SHP77 treated with DMSO at 0.1 percent for 48 hours (cell line): ENCODE data around the gene FXYD3.
"Not testable (repeated sequence)": the region's sequence is repeated elsewhere in the genome, so short reads cannot be mapped to it uniquely, and the experiment has no call there.

Experiments used
- DNase-seq: peaks from one replicate; lab custom pipeline; 2025; lab: John Stamatoyannopoulos, UW

FXYD3 gene

DNA sequence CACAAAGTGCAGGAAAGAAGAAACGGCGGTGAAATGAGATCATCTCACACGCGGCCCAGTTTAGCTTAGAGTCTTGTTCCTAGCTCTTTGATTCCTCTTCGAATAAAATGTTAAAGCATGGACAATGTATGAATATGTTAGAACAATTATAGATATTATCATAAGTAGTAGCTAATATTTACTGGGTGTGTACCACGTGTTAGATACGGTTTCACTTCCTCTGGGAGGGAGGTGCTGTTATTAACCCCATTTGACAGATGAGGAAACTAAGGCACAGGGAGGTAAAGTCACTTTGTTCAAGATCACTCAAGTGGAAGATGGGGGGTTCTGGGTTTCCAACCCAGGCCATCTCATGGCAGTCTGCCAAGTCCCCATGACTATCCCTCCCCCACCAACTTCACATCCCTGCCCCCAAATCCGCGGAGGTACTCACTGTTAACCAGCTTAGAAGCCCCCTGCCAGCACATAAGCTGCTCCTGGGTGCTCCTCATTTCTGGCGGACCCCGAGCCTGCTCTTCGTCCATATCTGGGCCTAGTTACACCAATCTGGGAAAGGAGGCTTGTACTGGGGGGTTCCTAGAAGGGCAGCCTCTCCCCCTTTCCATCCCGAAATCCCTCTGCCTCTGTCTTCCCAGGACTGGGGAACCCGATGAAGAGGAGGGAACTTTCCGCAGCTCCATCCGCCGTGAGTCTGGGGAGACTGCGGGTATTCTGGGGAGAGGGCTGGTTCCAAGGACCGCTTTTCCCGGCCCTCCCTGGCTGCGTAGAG is 26.4 kb downstream of the FXYD3 start:
- no peak for DNase-seq

DNA sequence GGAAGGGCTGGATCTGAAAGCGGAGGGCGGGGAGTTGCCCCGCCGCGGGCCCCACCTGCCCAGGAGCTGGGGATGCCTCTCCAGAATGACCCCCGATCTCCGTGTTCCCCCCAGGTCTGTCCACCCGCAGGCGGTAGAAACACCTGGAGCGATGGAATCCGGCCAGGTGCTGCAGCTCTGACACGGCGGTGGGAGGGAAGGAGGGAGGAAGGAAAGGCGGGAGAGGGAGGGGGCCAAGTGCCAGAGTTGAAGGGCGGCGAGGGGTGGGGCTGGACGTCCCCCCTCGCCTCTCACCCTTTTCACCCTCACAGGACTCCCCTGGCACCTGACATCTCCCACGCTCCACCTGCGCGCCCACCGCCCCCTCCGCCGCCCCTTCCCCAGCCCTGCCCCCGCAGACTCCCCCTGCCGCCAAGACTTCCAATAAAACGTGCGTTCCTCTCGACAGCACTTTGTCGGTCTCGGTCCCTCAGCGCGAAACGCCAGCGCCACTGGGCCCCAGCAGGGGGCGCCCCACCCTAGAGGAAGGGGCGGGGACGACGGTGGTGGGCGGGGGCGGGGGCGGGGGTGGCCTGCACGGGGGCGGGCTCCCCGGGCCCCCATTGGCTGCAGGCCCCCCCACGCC is 27.1 kb downstream of the FXYD3 start:
- DNase-seq, result no peak

DNA sequence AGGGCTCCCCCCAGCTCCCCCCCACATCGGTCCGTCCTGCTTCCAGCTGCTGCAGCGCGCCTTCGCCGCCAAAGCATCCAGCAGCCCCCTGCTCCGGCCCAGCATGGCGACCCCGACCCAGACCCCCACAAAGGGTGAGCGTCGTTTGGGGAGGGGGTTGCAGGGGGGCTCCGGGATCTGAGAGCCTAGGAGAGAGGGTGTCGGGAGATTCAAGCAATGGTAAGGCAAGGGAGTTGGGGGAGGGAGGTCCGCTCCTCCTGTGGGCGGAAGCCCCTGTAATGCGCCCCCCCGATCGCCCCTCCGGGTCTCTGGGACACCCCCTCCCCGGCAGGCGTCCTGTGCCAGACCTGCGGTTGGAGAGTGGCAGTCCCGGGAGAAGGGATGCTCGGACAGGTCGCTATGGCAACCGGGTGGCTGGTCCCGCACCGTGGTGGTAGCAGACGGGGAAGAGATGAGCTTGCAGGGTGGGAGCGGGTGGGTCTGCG is 27.6 kb downstream of the FXYD3 start, which contains the start of gene FXYD7:
Gene FXYD7, plus strand, starts transcription at position 25 of the 485 bp plus-strand sequence. Its CDS starts 79 bp downstream, at position 104.
- no peak for DNase-seq

DNA sequence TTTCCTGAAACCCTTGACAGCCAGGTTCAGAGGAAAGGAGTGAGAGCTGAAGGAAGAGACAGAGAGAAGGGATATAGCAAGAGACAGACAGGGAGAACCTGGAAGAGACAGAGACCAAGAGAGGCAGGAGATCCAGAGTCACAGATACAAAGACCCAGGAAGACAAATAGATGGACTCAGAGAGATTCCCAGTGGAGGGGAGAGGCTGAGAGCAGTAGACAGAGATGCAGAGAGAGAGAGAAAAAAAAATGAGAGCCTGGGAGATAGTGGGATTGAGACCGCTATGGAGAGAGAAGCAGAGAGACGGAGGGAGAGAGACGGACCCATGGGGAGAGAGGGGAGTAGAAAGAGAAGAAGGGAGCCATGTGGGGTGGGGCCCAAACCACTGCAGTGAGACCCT is 28.2 kb downstream of the FXYD3 start:
- DNase-seq, result no peak

DNA sequence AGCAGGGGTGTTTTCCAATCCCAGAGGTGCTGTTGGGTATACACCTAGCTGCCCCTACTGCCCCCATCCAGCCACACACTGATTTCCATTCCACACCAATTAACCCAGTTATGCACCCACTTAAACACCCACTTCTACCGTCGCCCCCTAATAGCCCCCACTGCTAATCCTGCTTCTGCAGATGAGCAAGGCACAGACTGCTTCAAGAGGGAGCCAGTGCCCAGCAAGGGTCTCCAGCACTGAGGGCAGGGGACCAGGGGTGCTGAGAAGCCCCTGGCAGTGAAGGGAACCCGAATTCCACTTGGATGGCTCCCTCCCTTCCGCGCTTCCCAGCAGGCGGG is 28.6 kb downstream of the FXYD3 start:
- no peak for DNase-seq

DNA sequence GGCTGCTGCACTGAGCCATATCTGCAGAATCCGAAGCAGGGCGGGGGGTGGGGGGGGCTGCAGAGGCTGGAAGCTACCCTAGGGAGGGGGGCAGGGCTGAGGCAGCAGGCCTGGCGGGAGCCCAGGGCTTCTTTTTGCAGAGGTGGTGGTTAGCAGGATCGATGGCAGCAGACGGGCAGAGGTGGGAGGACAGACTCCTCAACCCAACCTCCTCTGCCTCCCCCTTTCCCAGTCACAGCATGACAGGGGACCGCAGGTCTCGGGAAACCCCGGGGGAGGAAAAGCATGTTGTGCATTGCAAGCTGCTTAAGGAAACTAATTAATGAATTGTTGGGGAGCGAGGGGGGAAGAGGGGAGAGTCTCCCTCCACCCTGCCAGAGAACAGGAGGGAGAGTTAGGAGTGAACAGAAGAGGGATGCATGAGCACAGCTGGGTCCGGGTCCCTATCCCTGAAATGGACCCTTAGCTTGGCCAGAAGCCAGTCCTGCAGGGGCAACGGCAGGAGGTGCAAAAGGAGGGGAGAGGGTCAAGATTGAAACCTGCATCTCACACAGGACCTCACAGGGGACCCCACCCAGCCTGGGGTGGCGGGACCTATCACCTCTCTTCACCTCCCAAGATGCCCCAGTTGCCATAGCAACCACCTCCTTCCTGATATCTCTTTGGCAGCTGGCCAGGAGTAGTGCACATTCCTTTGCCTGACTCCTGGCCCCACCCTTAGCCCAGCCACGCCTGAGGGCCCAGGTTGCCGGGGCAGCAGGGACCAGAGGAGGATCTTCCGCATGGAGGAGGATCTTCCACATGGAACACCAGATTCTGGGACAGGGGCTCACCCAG is 29.2 kb downstream of the FXYD3 start:
- no peak for DNase-seq

DNA sequence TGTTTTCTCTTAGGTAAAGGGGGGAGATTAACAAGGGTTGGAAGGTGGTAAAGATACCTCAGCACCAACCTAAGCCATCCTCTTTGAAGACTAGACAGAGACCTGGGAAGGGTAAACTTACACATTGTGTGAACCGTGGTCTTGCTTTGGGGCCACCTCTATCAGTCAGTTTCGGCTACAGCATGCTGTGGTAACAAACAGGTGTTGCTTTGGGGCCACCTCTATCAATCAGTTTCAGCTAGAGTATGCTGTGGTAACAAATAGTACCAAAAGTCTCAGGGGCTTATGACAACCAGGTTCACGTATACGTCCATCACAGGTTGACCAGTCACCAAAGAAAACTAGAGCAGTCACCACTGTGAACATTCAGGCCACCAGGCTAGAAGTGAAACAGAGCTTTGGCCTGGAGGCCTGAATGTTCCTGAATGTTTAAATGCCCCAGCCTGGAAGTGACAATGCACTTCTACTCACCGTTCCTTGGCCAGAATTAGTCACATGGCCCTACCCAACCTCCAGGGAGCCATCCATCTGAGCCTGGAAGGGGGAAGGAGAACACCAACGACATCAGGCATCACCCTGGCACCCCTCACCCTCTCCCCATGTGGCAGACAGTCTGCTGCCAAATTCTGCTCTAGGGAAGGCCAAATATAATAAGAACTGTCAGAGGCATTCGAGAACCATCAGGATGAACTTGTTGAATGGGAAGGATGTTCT is 31.3 kb downstream of the FXYD3 start:
- no peak for DNase-seq

DNA sequence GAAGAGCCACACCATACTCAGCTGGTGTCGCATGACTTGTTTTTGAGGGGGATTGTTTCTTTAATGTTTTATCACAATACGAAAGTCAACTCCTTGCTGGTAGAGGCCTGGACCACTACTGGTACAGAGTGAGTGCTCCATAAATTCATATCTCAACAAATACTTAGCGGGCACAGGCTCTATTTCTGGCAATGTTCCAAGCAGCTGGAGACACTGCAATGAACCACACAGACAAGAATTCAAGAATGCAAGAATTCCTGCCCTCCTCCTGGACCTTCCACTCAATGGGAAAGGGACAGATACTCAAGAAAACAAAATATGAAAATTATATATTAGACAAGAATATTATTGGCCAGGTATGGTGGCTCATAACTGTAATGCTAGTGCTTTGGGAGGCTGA is 33.8 kb downstream of the FXYD3 start:
- no peak for DNase-seq

DNA sequence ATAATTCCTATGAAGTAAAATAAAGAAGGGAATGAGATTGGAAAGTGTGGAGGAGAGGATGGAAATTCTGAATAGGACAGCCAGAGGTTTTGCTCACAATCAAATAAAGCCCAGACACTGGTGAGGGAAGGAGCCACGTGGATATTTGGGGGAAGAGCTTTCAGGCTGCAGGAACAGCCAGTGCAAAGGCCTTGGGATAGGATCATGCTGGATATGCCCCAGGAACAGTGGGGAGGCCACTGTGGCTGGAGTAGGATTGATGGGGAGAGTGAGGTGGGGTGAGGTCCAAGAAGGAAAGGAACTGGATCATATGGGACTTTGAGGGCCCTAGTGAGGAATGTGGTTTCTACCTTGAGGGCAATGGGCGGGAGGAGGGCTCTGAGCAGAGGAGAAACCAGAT is 34.8 kb downstream of the FXYD3 start:
- no peak for DNase-seq

DNA sequence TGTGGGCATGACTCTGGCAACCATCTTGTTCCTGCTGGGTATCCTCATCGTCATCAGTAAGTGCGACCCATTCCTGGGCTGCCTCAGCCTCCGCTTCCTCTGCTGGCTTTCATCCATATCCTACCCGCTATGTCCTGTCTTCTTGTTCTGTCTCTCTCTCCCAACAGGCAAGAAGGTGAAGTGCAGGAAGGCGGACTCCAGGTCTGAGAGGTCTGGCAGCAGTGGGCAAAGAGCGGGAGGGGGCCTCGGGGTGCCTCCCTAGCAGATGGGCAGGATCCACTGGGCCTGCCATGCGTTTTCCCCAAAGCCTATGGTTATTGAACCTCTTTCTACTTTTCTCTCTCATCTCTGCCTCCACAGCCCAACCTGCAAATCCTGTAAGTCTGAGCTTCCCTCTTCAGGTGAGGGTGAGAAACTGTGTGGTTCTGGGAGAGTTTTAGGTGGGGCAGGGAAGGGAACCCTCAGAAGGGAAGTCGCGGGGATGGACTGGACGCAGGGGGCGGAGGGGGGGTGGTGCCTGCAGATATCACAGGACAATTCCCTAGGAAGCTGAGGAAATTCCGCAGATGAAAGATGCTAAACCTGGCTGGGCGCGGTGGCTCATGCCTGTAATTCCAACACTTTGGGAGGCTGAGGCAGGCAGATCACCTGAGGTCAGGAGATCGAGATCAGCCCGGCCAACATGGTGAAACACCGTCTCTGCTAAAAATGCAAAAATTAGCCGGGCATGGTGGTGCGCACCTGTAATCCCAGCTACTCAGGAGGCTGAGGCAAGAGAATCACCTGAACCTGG is 35.8 kb downstream of the FXYD3 start:
- DNase-seq, result no peak

DNA sequence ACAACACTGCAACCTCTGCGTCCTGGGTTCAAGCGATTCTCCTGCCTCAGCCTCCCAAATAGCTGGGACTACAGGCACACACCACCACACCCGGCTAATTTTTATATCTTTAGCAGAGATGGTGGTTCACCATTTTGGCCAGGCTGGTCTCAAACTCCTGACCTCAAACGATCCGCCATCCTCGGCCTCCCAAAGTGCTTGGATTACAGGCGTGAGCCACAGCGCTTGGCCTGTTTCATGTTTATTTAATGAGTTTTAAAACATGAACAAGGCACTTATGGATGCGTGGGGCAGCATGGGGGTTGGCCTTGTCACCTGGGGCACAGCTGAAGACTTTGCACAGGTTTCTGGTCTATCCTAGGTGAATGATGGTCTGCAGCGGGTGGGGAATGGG is 37.5 kb downstream of the FXYD3 start:
- DNase-seq, result not testable (repeated sequence)

DNA sequence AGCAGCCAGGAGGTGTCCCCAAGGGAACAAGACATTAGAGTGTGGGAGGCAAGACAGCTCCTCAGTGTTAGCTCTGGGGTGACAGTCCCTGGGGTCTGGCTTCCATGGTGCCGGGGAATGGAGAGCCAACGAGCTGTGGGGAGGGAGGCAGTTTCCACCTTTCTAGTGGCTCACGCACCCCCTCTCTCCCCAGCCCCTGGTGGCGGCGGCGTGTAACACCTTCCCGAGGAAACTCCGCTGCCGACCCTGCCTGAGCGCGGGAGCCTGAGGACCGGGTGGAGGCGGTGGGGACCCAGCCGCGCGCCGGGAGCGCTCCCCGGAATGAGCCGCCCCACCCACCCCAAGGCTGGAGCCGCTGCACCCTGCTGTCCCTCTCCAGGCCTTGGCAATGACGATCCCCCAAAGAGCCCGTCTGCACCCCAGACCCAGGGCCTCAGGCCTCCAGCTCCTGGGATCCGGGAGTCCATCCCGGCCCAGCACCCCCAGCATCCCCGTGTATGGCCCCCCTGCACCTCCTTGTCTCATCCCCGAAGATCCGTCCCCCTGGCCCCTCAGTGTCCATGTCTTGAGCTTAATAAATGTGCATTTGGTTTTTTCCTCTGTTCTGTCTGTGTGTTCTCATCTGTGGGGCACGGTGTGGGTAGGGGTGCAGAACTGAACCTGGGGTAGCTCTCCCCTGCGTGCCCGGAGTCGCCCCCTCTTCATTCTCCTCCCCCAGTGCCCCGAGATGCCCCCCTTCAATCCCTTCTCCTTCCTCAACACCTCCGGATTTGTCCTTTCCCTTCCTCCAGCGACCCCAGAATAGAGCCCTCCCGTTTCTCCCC is 38.3 kb downstream of the FXYD3 start:
- DNase-seq, result no peak

DNA sequence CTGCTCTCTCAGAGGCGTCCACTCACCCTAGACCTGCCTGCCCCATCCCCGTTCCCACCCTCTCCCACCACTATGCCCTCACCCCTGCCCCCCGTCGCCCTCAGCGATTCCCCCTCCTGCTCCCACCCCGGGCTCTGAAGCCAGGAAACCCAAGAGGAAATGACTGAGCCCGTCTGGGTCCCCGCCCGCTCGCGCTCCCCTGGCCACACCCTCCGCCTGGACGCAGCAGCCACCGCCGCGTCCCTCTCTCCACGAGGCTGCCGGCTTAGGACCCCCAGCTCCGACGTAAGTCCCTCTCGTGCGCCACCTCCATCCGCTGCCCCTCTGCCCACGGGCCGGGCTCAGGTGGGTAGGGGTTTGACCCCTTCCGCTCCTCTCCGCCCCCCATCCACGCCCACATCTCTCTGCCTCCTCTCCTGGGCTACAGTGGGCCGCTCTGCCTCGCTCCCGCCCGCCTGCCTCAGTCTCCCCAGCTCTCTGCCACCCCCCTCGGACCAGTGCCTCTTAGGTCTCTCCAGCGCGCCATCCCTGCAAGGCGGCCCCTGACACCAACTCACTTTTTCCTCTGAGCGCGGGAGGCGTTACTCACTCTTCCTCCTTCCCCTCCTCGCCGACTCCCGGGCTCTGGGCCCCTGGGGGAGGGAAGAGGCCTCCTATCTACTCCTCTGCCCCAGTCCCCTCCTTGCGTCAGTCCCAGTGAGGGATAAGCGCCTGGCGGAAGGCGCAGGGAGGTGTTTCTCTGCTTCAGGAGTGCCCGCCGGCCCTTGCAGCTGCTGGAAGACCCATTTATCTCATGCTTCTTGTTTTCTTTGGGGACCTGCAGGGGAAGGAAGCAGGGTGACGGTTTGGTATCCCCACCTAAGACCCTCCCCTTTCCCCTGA is 39.1 kb downstream of the FXYD3 start, which contains the start of gene FXYD5:
Gene FXYD5, plus strand, starts transcription at position 211 of the 882 bp plus-strand sequence. CDS start 816 bp downstream, outside the sequence.
- DNase-seq, result no peak

DNA sequence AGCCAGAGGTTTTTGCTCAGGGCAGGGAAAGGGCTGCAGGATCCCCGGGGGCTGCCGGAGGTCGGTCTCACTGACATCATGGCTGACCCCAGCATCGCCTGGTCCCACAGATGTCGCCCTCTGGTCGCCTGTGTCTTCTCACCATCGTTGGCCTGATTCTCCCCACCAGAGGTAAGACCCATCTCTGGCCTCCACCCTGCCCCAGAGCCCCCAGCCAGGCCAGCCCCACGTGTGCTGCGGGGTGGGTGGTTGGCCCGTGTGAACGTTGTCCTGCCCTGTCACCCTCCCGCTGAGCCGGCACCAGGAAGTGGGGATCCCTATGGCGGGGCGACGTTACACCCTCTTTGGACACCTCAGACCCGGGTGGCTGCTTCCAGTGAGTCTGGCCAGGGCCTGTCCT is 39.8 kb downstream of the FXYD3 start:
- no peak for DNase-seq

DNA sequence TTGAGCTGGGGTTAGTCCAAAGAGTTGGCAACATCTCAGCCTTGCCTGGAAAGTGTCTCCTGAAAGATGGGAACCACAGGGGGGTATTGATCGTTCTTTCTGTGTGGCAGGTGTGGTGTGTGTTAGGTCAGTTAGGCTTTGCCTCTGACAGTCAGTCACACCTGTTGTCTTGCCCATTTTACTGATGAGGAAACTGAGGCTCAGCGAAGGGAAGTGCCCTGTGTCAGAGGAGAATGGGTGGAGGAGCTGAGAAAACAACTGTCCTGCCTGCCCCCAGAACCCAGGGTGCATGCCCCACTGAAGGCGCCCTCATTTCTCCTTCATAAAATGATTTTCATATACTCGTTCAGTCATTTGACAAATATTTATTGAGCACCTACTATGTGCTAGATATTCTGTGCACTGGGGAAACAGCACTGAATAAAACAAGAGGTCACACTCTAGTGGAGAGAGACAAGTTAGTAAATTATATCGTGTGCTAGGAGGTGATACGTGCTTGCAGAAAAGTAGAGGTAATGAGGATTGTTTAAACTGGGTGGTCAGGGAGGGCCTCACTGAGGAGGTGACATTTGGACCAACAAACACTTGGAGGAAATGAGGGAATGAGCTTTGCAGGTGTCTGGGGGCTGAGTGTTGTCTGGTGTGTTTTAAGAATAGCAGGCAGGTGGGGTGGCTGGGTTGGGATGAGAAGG is 40.5 kb downstream of the FXYD3 start:
- DNase-seq, result no peak

DNA sequence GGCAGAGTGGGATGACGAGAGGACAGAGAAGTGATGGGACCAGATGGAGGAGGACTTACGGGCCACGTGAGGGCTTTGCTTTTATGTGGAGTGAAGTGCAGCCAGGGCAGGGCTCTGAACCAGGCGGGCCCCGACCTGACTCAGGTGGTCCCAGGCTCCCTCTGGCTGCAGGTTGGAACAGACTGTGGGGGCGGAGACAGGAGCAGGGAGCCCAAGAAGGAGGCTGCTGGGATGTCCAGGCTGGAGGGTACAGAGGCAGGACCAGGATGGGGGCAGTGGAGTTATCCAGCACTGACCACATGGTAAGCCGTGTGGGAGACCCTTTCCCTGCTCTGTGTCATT is 41.0 kb downstream of the FXYD3 start:
- DNase-seq, result no peak

DNA sequence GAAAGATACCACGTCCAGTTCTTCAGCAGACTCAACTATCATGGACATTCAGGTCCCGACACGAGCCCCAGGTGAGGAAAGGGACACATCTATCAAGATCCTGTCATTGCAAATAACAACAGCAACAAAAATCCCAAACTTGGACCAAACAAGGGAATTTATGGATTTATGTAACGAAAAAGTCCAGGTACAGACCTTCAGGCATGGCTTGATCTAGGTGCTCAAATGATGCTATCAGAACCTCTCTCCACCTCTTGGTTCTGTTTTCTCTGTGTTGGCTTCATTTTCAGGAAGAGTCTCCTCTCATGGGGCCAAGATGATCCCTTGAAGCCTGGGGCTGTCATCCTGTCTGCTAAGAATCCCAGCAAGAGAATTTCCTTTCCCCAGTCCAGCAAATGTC is 41.8 kb downstream of the FXYD3 start:
- no peak for DNase-seq

DNA sequence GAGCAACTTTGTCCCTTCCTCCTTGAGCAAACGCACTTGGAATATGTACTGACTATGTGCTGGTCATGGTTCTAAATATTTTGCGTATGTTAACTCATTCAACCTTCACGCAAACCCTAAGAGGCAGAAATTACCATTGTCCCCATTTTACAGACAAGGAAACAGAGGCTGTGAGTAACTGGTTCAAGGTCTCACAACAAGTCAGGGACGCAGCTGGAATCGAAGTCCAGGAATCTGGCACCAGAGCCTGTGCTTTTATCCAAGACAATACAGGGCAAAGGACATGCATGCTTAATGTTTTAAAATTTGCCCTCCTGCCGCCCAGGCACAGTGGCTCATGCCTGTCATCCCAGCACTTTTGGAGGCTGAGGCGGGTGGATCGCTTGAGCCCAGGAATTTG is 44.0 kb downstream of the FXYD3 start:
- DNase-seq, result no peak
